Vagina (tissue), 2 donors: ENCODE measurements around the gene NRXN3. TPM values are rescaled to one million over a fixed set of nuclear protein-coding genes. Genes with fewer than 3 reads are reported as not detected.

Experiments
- DNase-seq, 2 donors: peaks; one replicate each; pipeline ENCODE4 v3.0.0-alpha.2; 2017; ENCODE audit errors: extremely low spot score in 2 of 2
- H3K27ac ChIP-seq: fragments of 200-600 bp; sonication (generic); one replicate; pipeline ENCODE4 v1.5.1; 2019
- H3K27me3 ChIP-seq: fragments of 200-600 bp; sonication (generic); one replicate; pipeline ENCODE4 v1.5.1; 2019
- H3K36me3 ChIP-seq, 2 donors: fragments of 200-600 bp; sonication (generic); one replicate each; pipeline ENCODE4 v1.5.1; 2017 to 2019
- H3K4me1 ChIP-seq: fragments of 200-600 bp; sonication (generic); one replicate; pipeline ENCODE4 v1.5.1; 2019
- H3K4me3 ChIP-seq, 2 donors: fragments of 200-600 bp; sonication (generic); 1 replicate in 1 of 2; 2 replicates in 1 of 2; pipeline ENCODE4 v1.5.1; 2016 to 2019
- H3K9me3 ChIP-seq: fragments of 200-600 bp; sonication (generic); one replicate; pipeline ENCODE4 v1.5.1; 2019
- CTCF ChIP-seq, 3 experiments: fragments of 450-650 bp in 2 of 3; fragments of 200-600 bp in 1 of 3; sonication (generic) in 1 of 3; IDR thresholded peaks; one replicate each; pipeline ENCODE4 v1.5.1; 2017 to 2019; ENCODE audit warnings: antibody characterized with exemption in 3 of 3, mild to moderate bottlenecking in 2 of 3, moderate library complexity in 2 of 3
- POLR2A ChIP-seq, 2 donors: fragments of 450-650 bp; IDR thresholded peaks; one replicate each; pipeline ENCODE4 v1.6.1; 2017; ENCODE audit warnings: antibody characterized with exemption in 2 of 2, mild to moderate bottlenecking in 2 of 2, moderate library complexity in 2 of 2
- POLR2AphosphoS5 ChIP-seq, 2 donors: sonication (generic); formaldehyde crosslinking; IDR thresholded peaks; one replicate each; pipeline ENCODE4 v1.9.0; 2017; ENCODE audit warnings: antibody characterized with exemption in 2 of 2, mild to moderate bottlenecking in 2 of 2, low read depth in 1 of 2; ENCODE audit not compliant: insufficient read depth in 1 of 2
- intact Hi-C: fragments of 100-400 bp; cut with DNase I; formaldehyde crosslinking; loops from one replicate; pipeline ENCODE4 v1.15.1; 2023
- total RNA-seq: library from RNA; depleted of rRNA; stranded (reverse); fragments of >200 nt; gene quantifications from one replicate; pipeline ENCODE4 v1.2.3, GENCODE V29; 2016

The NRXN3 gene
- total RNA-seq, 1 donor from 2014 or later: 4.7 TPM

- no peaks in the 10 kb centered on the region for H3K4me1 ChIP-seq
- no peak overlapping the region for H3K27ac ChIP-seq
- no peak for DNase-seq
- no peaks in the 10 kb centered on the region for H3K36me3 ChIP-seq
- H3K9me3 ChIP-seq: no peaks in the 10 kb centered on the region
- no peak for TF ChIP-seq POLR2AphosphoS5 (IDR thresholded peaks at IDR 0.05; ENCODE audit: insufficient read depth in 1 of 2, low read depth in 1 of 2)
- no peak for TF ChIP-seq POLR2A (IDR thresholded peaks at IDR 0.05)
- no peak for TF ChIP-seq CTCF (IDR thresholded peaks at IDR 0.05)
- intact Hi-C loops: no loop called here
- no peak overlapping the region for H3K4me3 ChIP-seq
- H3K27me3 ChIP-seq: no peaks in the 10 kb centered on the region
Measured at GRCh38 chr14:78195431-78195830, 25.3 kb downstream of the NRXN3 start.

- TF ChIP-seq POLR2A (IDR thresholded peaks at IDR 0.05) (no peak), CTCF (IDR thresholded peaks at IDR 0.05) (no peak), POLR2AphosphoS5 (IDR thresholded peaks at IDR 0.05; ENCODE audit: insufficient read depth in 1 of 2, low read depth in 1 of 2) (no peak)
- Histone ChIP-seq H3K27ac (no peak overlapping the region), H3K27me3 (no peaks in the 10 kb centered on the region), H3K36me3 (no peaks in the 10 kb centered on the region), H3K4me3 (no peak overlapping the region), H3K9me3 (no peaks in the 10 kb centered on the region), H3K4me1 (no peaks in the 10 kb centered on the region)
- DNase-seq: no peak
- intact Hi-C loops: no loop called here
Measured at GRCh38 chr14:78196323-78196722, 26.1 kb downstream of the NRXN3 start.

- Histone ChIP-seq H3K4me3 (no peak overlapping the region), H3K4me1 (no peaks in the 10 kb centered on the region), H3K27me3 (no peaks in the 10 kb centered on the region), H3K36me3 (no peaks in the 10 kb centered on the region), H3K27ac (no peak overlapping the region), H3K9me3 (no peaks in the 10 kb centered on the region)
- intact Hi-C loops: no loop called here
- DNase-seq: no peak
- no peak for TF ChIP-seq CTCF (IDR thresholded peaks at IDR 0.05)
- TF ChIP-seq POLR2A (IDR thresholded peaks at IDR 0.05): no peak
- no peak for TF ChIP-seq POLR2AphosphoS5 (IDR thresholded peaks at IDR 0.05; ENCODE audit: insufficient read depth in 1 of 2, low read depth in 1 of 2)
Measured at GRCh38 chr14:78197051-78197450, 26.9 kb downstream of the NRXN3 start.

GRCh38 chr14:78202163-78202562 is 32.0 kb downstream of the NRXN3 start:
- intact Hi-C loops: no loop called here
- no peaks in the 10 kb centered on the region for H3K27me3 ChIP-seq
- H3K4me3 ChIP-seq: no peak overlapping the region
- H3K9me3 ChIP-seq: no peaks in the 10 kb centered on the region
- no peaks in the 10 kb centered on the region for H3K4me1 ChIP-seq
- H3K27ac ChIP-seq: no peak overlapping the region
- no peaks in the 10 kb centered on the region for H3K36me3 ChIP-seq
- no peak for DNase-seq
- TF ChIP-seq POLR2AphosphoS5 (IDR thresholded peaks at IDR 0.05; ENCODE audit: insufficient read depth in 1 of 2, low read depth in 1 of 2): no peak
- no peak for TF ChIP-seq POLR2A (IDR thresholded peaks at IDR 0.05)
- no peak for TF ChIP-seq CTCF (IDR thresholded peaks at IDR 0.05)

GRCh38 chr14:78202976-78203375 is 32.8 kb downstream of the NRXN3 start:
- no peak for DNase-seq
- Histone ChIP-seq H3K9me3 (no peaks in the 10 kb centered on the region), H3K4me3 (no peak overlapping the region), H3K27ac (no peak overlapping the region), H3K36me3 (no peaks in the 10 kb centered on the region), H3K4me1 (no peaks in the 10 kb centered on the region), H3K27me3 (no peaks in the 10 kb centered on the region)
- intact Hi-C loops: no loop called here
- no peak for TF ChIP-seq POLR2A (IDR thresholded peaks at IDR 0.05)
- no peak for TF ChIP-seq CTCF (IDR thresholded peaks at IDR 0.05)
- no peak for TF ChIP-seq POLR2AphosphoS5 (IDR thresholded peaks at IDR 0.05; ENCODE audit: insufficient read depth in 1 of 2, low read depth in 1 of 2)
